B cell (primary cell): ENCODE data around the gene CERS2.

Experiments used
- CTCF ChIP-seq: fragments of 200-600 bp; IDR thresholded peaks from one replicate; pipeline ENCODE4 v1.8.0; 2022; ENCODE audit warnings: antibody characterized with exemption, mild to moderate bottlenecking
- EZH2 ChIP-seq: IDR thresholded peaks from 2 replicates; pipeline ENCODE4 v1.6.1; 2012; ENCODE audit warnings: borderline replicate concordance, low read depth, mild to moderate bottlenecking, moderate library complexity, low read length; ENCODE audit not compliant: insufficient read depth, poor library complexity, severe bottlenecking

- no peak for TF ChIP-seq EZH2
- TF ChIP-seq CTCF: no peak
Measured at GRCh38 chr1:150976401-150976821, 1.8 kb upstream of the CERS2 start.
